Measurements from ENCODE around the gene ADGRG1. TPM values are rescaled to one million over a fixed set of nuclear protein-coding genes. Genes with fewer than 3 reads are reported as not detected.
A peak's percentile ranks its signal among the peaks of the same experiment; 100 is the strongest.

The ADGRG1 gene
- total and polyA plus RNA-seq, 4 donors = 1.2 to 68.4 (median 17.6) TPM

- H3K4me1 ChIP-seq (ENCODE audit: control insufficient read depth in 1 of 2, insufficient read depth in 2 of 2, low read length in 2 of 2) = no peaks in the 10 kb centered on the region
- H3K4me3 ChIP-seq (ENCODE audit: low read length in 2 of 2) = no peak overlapping the region
- no peaks in the 10 kb centered on the region for H3K36me3 ChIP-seq (ENCODE audit: control insufficient read depth in 1 of 2, insufficient read depth in 2 of 2, low read length in 1 of 2)
- ATAC-seq (ENCODE audit: low FRiP score) = no peak
- no peak for DNase-seq
- H3K27ac ChIP-seq (ENCODE audit: low read depth in 1 of 2, low read length in 2 of 2) = no peak overlapping the region
- H3K9me3 ChIP-seq (ENCODE audit: control insufficient read depth, low read length) = no peaks in the 10 kb centered on the region
- no peaks in the 10 kb centered on the region for H3K27me3 ChIP-seq (ENCODE audit: control insufficient read depth in 1 of 2, insufficient read depth in 2 of 2, low read length in 1 of 2)
- 67 to 69% methylated on average over 16 of the region's 16 CpGs for WGBS, 2 donors
- intact Hi-C loops (cut with DNase I) = no loop called here
These were observed 25.5 kb downstream of the ADGRG1 start for GRCh38 chr16:57653936-57654335.

DNA sequence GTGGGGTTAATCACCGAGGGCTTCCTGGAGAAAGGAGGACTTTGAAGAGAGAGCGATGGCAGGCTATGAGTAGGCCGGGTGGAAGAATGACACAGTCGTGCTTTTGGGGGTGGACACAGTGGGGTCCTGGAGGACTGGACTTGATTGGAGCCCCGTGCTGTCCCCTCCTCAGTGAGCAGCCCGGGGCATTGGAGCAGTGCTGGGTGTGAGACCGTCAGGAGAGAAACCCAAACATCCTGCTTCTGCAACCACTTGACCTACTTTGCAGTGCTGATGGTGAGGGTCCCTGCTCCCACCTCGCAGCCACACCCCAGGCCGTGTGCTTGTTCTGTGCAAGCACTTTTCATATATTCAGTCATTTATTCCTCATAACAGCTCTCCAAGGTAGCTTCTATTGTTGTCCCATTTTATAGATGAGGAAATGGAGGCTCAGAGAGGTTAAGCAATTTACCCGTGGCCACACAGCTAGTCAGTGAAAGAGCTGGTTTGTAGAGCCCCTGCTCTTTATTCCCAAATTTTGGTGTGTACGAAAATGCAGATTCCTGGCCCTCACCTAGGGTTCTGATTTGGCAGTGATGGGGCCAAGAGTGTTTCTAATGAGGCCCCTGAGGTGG is 28.0 kb downstream of the ADGRG1 start:
- Histone ChIP-seq H3K9me3 (ENCODE audit: control insufficient read depth, low read length) (no peaks in the 10 kb centered on the region), H3K36me3 (ENCODE audit: control insufficient read depth in 1 of 2, insufficient read depth in 2 of 2, low read length in 1 of 2) (no peaks in the 10 kb centered on the region), H3K4me1 (ENCODE audit: control insufficient read depth in 1 of 2, insufficient read depth in 2 of 2, low read length in 2 of 2) (no peaks in the 10 kb centered on the region), H3K27ac (ENCODE audit: low read depth in 1 of 2, low read length in 2 of 2) (no peak overlapping the region), H3K4me3 (ENCODE audit: low read length in 2 of 2) (no peak overlapping the region), H3K27me3 (ENCODE audit: control insufficient read depth in 1 of 2, insufficient read depth in 2 of 2, low read length in 1 of 2) (no peaks in the 10 kb centered on the region)
- 80 to 84% methylated on average over 11 of the region's 11 CpGs for WGBS, 2 donors
- DNase-seq (no peak), ATAC-seq (ENCODE audit: low FRiP score) (no peak)
- intact Hi-C loops (cut with DNase I) = no loop called here

DNA sequence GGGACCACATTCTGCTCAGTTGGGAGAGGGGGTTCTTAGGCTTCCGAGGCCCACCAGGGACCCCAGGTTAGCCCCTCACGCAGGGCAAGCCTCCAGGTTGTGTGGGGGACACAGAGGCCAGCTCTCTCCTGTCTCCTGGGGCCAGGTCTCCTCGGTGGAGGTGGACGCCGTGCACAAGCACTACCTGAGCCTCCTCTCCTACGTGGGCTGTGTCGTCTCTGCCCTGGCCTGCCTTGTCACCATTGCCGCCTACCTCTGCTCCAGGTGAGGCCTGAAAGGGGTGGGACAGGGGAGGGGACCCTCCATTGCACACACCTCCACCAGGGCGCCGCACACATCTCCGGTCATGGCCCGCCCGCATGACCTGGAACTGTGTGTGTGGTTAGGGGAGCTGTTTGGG is 28.8 kb downstream of the ADGRG1 start:
- peak in 1 of 2 donors; percentile 36 for DNase-seq
- H3K27me3 ChIP-seq (ENCODE audit: control insufficient read depth in 1 of 2, insufficient read depth in 2 of 2, low read length in 1 of 2) = no peaks in the 10 kb centered on the region
- H3K4me3 ChIP-seq (ENCODE audit: low read length in 2 of 2) = no peak overlapping the region
- no peaks in the 10 kb centered on the region for H3K9me3 ChIP-seq (ENCODE audit: control insufficient read depth, low read length)
- no peaks in the 10 kb centered on the region for H3K4me1 ChIP-seq (ENCODE audit: control insufficient read depth in 1 of 2, insufficient read depth in 2 of 2, low read length in 2 of 2)
- intact Hi-C loops (cut with DNase I) = no loop called here
- 88 to 91% methylated on average over 13 of the region's 13 CpGs for WGBS, 2 donors
- H3K36me3 ChIP-seq (ENCODE audit: control insufficient read depth in 1 of 2, insufficient read depth in 2 of 2, low read length in 1 of 2) = no peaks in the 10 kb centered on the region
- H3K27ac ChIP-seq (ENCODE audit: low read depth in 1 of 2, low read length in 2 of 2) = no peak overlapping the region
- no peak for ATAC-seq (ENCODE audit: low FRiP score)

GRCh38 chr16:57658130-57658877 is 29.9 kb downstream of the ADGRG1 start:
- no peak for ATAC-seq (ENCODE audit: low FRiP score)
- H3K9me3 ChIP-seq (ENCODE audit: control insufficient read depth, low read length) = no peaks in the 10 kb centered on the region
- H3K27me3 ChIP-seq (ENCODE audit: control insufficient read depth in 1 of 2, insufficient read depth in 2 of 2, low read length in 1 of 2) = no peaks in the 10 kb centered on the region
- no peak overlapping the region for H3K27ac ChIP-seq (ENCODE audit: low read depth in 1 of 2, low read length in 2 of 2)
- intact Hi-C loops (cut with DNase I) = no loop called here
- no peak for DNase-seq
- H3K36me3 ChIP-seq (ENCODE audit: control insufficient read depth in 1 of 2, insufficient read depth in 2 of 2, low read length in 1 of 2) = no peaks in the 10 kb centered on the region
- no peaks in the 10 kb centered on the region for H3K4me1 ChIP-seq (ENCODE audit: control insufficient read depth in 1 of 2, insufficient read depth in 2 of 2, low read length in 2 of 2)
- 82 to 85% methylated on average over 10 of the region's 10 CpGs for WGBS, 2 donors
- H3K4me3 ChIP-seq (ENCODE audit: low read length in 2 of 2) = no peak overlapping the region

DNA sequence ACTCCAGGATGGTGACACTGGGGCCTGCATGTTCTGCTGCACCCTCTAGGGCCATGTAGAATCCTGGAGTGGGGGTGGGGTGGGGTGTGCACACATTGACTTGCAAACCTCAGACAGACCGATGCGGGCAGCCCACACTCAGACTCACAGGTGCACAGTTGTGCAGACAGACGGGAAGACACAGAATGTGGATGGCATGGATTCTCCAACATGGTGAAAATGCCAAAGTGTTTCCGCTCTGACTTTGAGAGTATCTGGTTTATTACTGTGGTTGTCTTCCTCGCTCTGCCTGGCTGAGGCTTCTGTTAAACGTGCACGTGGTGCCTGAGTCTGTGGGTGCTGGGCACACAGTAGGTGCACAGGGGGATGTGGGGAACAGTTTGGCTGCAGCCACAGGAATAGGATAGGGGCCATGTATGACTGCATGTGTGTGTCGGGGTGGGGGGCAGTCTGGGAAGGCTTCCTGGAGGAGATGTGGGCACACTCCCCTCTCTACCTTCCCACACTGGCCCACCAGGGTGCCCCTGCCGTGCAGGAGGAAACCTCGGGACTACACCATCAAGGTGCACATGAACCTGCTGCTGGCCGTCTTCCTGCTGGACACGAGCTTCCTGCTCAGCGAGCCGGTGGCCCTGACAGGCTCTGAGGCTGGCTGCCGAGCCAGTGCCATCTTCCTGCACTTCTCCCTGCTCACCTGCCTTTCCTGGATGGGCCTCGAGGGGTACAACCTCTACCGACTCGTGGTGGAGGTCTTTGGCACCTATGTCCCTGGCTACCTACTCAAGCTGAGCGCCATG is 30.6 kb downstream of the ADGRG1 start:
- no peaks in the 10 kb centered on the region for H3K4me1 ChIP-seq (ENCODE audit: control insufficient read depth in 1 of 2, insufficient read depth in 2 of 2, low read length in 2 of 2)
- ATAC-seq (ENCODE audit: low FRiP score) = no peak
- H3K9me3 ChIP-seq (ENCODE audit: control insufficient read depth, low read length) = no peaks in the 10 kb centered on the region
- no peak overlapping the region for H3K27ac ChIP-seq (ENCODE audit: low read depth in 1 of 2, low read length in 2 of 2)
- no peaks in the 10 kb centered on the region for H3K27me3 ChIP-seq (ENCODE audit: control insufficient read depth in 1 of 2, insufficient read depth in 2 of 2, low read length in 1 of 2)
- H3K36me3 ChIP-seq (ENCODE audit: control insufficient read depth in 1 of 2, insufficient read depth in 2 of 2, low read length in 1 of 2) = no peaks in the 10 kb centered on the region
- 73 to 74% methylated on average over 19 of the region's 19 CpGs for WGBS, 2 donors
- no peak overlapping the region for H3K4me3 ChIP-seq (ENCODE audit: low read length in 2 of 2)
- intact Hi-C loops (cut with DNase I) = no loop called here
- DNase-seq = no peak

DNA sequence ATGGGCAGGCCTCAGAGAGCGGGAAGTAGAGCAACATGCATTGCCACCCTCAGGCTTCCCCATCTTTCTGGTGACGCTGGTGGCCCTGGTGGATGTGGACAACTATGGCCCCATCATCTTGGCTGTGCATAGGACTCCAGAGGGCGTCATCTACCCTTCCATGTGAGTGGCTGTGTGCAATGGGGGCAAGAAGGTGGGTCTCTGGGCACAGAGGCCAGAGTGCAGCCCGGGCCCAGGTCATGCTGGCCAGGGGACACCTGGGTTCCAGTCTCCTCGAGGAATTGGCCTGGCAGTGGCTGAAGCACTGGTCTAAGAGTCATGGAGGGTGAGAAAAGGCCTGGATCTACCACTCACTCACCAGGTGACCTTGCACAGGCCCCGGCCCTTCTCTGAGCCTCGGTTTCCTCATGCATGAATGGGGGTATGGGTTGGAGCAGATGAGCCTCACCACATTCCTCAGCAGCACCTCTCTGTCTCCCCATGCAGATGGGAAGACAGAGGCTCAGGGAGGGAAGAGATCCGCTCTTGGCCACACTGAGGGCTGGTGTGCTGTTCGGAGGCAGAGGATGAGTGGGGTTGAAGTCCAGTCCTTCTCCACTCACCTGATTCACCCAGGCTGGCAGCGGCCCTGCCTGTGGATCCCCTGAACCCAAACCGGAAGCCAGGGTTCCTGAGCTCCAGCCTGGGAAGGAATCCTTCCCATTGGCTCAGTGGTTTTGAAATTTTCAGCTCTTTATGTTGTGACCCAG is 32.5 kb downstream of the ADGRG1 start:
- Histone ChIP-seq H3K27ac (ENCODE audit: low read depth in 1 of 2, low read length in 2 of 2) (no peak overlapping the region), H3K36me3 (ENCODE audit: control insufficient read depth in 1 of 2, insufficient read depth in 2 of 2, low read length in 1 of 2) (no peaks in the 10 kb centered on the region), H3K4me3 (ENCODE audit: low read length in 2 of 2) (no peak overlapping the region), H3K4me1 (ENCODE audit: control insufficient read depth in 1 of 2, insufficient read depth in 2 of 2, low read length in 2 of 2) (no peaks in the 10 kb centered on the region), H3K9me3 (ENCODE audit: control insufficient read depth, low read length) (no peaks in the 10 kb centered on the region), H3K27me3 (ENCODE audit: control insufficient read depth in 1 of 2, insufficient read depth in 2 of 2, low read length in 1 of 2) (no peaks in the 10 kb centered on the region)
- DNase-seq = no peak
- 86 to 92% methylated on average over 11 of the region's 11 CpGs for WGBS, 2 donors
- intact Hi-C loops (cut with DNase I) = no loop called here
- ATAC-seq (ENCODE audit: low FRiP score) = no peak

DNA sequence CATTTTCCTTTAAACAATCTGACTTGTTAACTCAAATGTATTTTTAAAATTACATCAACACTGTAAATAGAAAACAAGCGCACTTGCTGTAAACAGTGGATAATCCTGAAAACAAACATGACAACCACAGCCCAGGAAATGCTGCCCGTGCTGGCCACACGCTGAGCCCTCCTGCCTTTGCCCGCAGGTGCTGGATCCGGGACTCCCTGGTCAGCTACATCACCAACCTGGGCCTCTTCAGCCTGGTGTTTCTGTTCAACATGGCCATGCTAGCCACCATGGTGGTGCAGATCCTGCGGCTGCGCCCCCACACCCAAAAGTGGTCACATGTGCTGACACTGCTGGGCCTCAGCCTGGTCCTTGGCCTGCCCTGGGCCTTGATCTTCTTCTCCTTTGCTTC is 33.1 kb downstream of the ADGRG1 start:
- no peak overlapping the region for H3K27ac ChIP-seq (ENCODE audit: low read depth in 1 of 2, low read length in 2 of 2)
- no peaks in the 10 kb centered on the region for H3K36me3 ChIP-seq (ENCODE audit: control insufficient read depth in 1 of 2, insufficient read depth in 2 of 2, low read length in 1 of 2)
- H3K27me3 ChIP-seq (ENCODE audit: control insufficient read depth in 1 of 2, insufficient read depth in 2 of 2, low read length in 1 of 2) = no peaks in the 10 kb centered on the region
- intact Hi-C loops (cut with DNase I) = no loop called here
- no peak for DNase-seq
- H3K4me3 ChIP-seq (ENCODE audit: low read length in 2 of 2) = no peak overlapping the region
- H3K9me3 ChIP-seq (ENCODE audit: control insufficient read depth, low read length) = no peaks in the 10 kb centered on the region
- no peak for ATAC-seq (ENCODE audit: low FRiP score)
- 83 to 90% methylated on average over 7 of the region's 7 CpGs for WGBS, 2 donors
- no peaks in the 10 kb centered on the region for H3K4me1 ChIP-seq (ENCODE audit: control insufficient read depth in 1 of 2, insufficient read depth in 2 of 2, low read length in 2 of 2)

- WGBS, 2 donors = 90 to 94% methylated on average over 20 of the region's 20 CpGs
These were observed 33.8 kb downstream of the ADGRG1 start for GRCh38 chr16:57661936-57662906.

More at GRCh38 chr16:57661936-57662906, 33.8 kb downstream of the ADGRG1 start:
- H3K36me3 ChIP-seq (ENCODE audit: control insufficient read depth in 1 of 2, insufficient read depth in 2 of 2, low read length in 1 of 2) = no peaks in the 10 kb centered on the region
- DNase-seq = no peak
- H3K27ac ChIP-seq (ENCODE audit: low read depth in 1 of 2, low read length in 2 of 2) = no peak overlapping the region
- no peaks in the 10 kb centered on the region for H3K27me3 ChIP-seq (ENCODE audit: control insufficient read depth in 1 of 2, insufficient read depth in 2 of 2, low read length in 1 of 2)
- H3K4me3 ChIP-seq (ENCODE audit: low read length in 2 of 2) = no peak overlapping the region
- intact Hi-C loops (cut with DNase I) = no loop called here
- H3K4me1 ChIP-seq (ENCODE audit: control insufficient read depth in 1 of 2, insufficient read depth in 2 of 2, low read length in 2 of 2) = no peaks in the 10 kb centered on the region
- no peaks in the 10 kb centered on the region for H3K9me3 ChIP-seq (ENCODE audit: control insufficient read depth, low read length)
- ATAC-seq (ENCODE audit: low FRiP score) = no peak

All from aorta (tissue), 5 donors.